K562 (cell line): Measurements from ENCODE around the gene VEGFB. TPM values are rescaled to one million over a fixed set of nuclear protein-coding genes. Genes with fewer than 3 reads are reported as not detected.

Experiments used
- E2F4 ChIP-seq: sonication (generic); formaldehyde crosslinking; IDR thresholded peaks from 2 replicates; pipeline ENCODE4 v1.8.0; 2022; ENCODE audit warnings: mild to moderate bottlenecking, low read depth, missing genetic modification reagents
- KLF13 ChIP-seq: fragments of 450-650 bp; IDR thresholded peaks from 2 replicates; pipeline ENCODE4 v1.6.1; 2016; ENCODE audit warnings: missing genetic modification characterization, low read depth, mild to moderate bottlenecking, missing compliant biosample characterization, moderate library complexity, borderline replicate concordance
- MGA ChIP-seq: fragments of 450-650 bp; IDR thresholded peaks from 2 replicates; pipeline ENCODE4 v1.6.1; 2016; ENCODE audit warnings: mild to moderate bottlenecking, moderate library complexity
- SREBF2 ChIP-seq: sonication (generic); formaldehyde crosslinking; IDR thresholded peaks from 2 replicates; pipeline ENCODE4 v1.4.0; 2020; ENCODE audit warnings: mild to moderate bottlenecking, missing genetic modification reagents
- STAT5A ChIP-seq: IDR thresholded peaks from 2 replicates; pipeline ENCODE4 v1.6.1; 2012; ENCODE audit warnings: low read length, inconsistent platforms, borderline replicate concordance
- TBP ChIP-seq: optimal IDR thresholded peaks from 2 replicates; pipeline ENCODE3; 2011; ENCODE audit warnings: low read depth, low read length, improper control_type of control experiment
- ZBTB26 ChIP-seq: fragments of 450-650 bp; formaldehyde crosslinking; IDR thresholded peaks from 2 replicates; pipeline ENCODE4 v1.4.0; 2022; ENCODE audit warnings: missing genetic modification characterization
- ZNF23 ChIP-seq: fragments of 250-450 bp; sonication (Bioruptor Pico); IDR thresholded peaks from 2 replicates; pipeline ENCODE4 v1.4.0; 2020; ENCODE audit warnings: mild to moderate bottlenecking
- ZNF408 ChIP-seq: fragments of 250-450 bp; sonication (Bioruptor Pico); IDR thresholded peaks from 2 replicates; pipeline ENCODE4 v1.4.0; 2020; ENCODE audit warnings: low read depth, mild to moderate bottlenecking, moderate library complexity
- ZNF449 ChIP-seq: fragments of 250-450 bp; sonication (Bioruptor Pico); IDR thresholded peaks from 2 replicates; pipeline ENCODE4 v1.8.0; 2022; ENCODE audit warnings: moderate library complexity, mild to moderate bottlenecking, inconsistent platforms
- ZNF586 ChIP-seq: fragments of 450-650 bp; formaldehyde crosslinking; conservative IDR thresholded peaks from 2 replicates; pipeline ENCODE4 v1.4.0; 2020; ENCODE audit warnings: mild to moderate bottlenecking, moderate library complexity
- polyA plus RNA-seq, 8 experiments: library from polyadenylated mRNA; depleted of rRNA in 4 of 8; stranded (reverse) in 5 of 8; unstranded in 3 of 8; fragments of >200 nt; fragmentation: Nextera tagmentation in 2 of 8; fragmentation: Illumina TruSeq in 1 of 8; extraction: Ambion mirVana in 2 of 8; extraction: Trizol in 1 of 8; gene quantifications; 2 replicates each; pipeline versions ENCODE4 v1.2.1 to v1.2.3, GENCODE V29; 2011 to 2014; ENCODE audit warnings: inconsistent platforms in 1 of 8, missing spikeins in 1 of 8
- total RNA-seq, 7 experiments: library from RNA; depleted of rRNA in 6 of 7; stranded (reverse); fragments of >200 nt in 6 of 7; fragmentation: Illumina TruSeq in 2 of 7; extraction: Trizol in 2 of 7; gene quantifications; 2 replicates each; pipeline versions ENCODE4 v1.2.1 to v1.2.3, GENCODE V29; 2011 to 2021; ENCODE audit warnings: low replicate concordance in 1 of 7

VEGFB gene
- total and polyA plus RNA-seq, 9 of the 15 experiments (the other 6 are each of a cell fraction or from before 2014, with no cell fraction given), result 11.0 to 83.4 (median 25.7) TPM

- TF ChIP-seq ZNF449 (CRISPR knock-in tag) (no peak), ZNF586 (CRISPR knock-in tag) (no peak), MGA (no peak), ZBTB26 (CRISPR knock-in tag) (no peak), ZNF408 (CRISPR knock-in tag) (no peak), E2F4 (CRISPR knock-in tag) (no peak), ZNF23 (CRISPR knock-in tag) (no peak), TBP (peak; percentile 56), KLF13 (tag) (0 out of 2 replicates have a peak, but pooled peaks have one; percentile 46), STAT5A (no peak), SREBF2 (CRISPR knock-in tag) (no peak)
Observed at GRCh38 chr11:64230171-64230984, 4.0 kb upstream of the VEGFB start, which contains the start of gene DNAJC4 (continued).
